Panc1 (cell line): ENCODE data around the gene BAD. TPM values are rescaled to one million over a fixed set of nuclear protein-coding genes. Genes with fewer than 3 reads are reported as not detected.

Experiments
- ATAC-seq: fragments of 200-7000 bp; cut with Tn5 transposase; 2 replicates; pipeline ENCODE4 v1.9.1; 2020; ENCODE audit warnings: mild to moderate bottlenecking, moderate library complexity
- BruUV-seq: library from RNA; stranded (reverse); fragments of 400-500 nt; replicated peaks from 2 replicates; lab custom pipeline; 2021; lab: Mats Ljungman, UMichigan
- CTCF ChIA-PET: fragments of 300-600 bp; sonication (Branson Sonifier 250); formaldehyde crosslinking; loops from one replicate; lab custom pipeline; 2022; ENCODE audit warnings: antibody characterized with exemption; lab: Charles Lee
- POLR2A ChIA-PET: fragments of 300-600 bp; sonication (Branson Sonifier 250); formaldehyde crosslinking; loops from one replicate; lab custom pipeline; 2022; ENCODE audit warnings: antibody characterized with exemption; lab: Charles Lee
- DNase-seq: peaks from one replicate; pipeline ENCODE4 v3.0.0-alpha.2; 2010; ENCODE audit warnings: low read depth, low spot score
- H3K27ac ChIP-seq: 2 replicates; pipeline ENCODE4 v1.5.1; 2011; ENCODE audit warnings: mild to moderate bottlenecking, low read length, inconsistent platforms
- H3K27me3 ChIP-seq: fragments of 200-500 bp; sonication (Bioruptor generic); 2 replicates; pipeline ENCODE4 v1.6.0; 2014; ENCODE audit warnings: low read length, inconsistent platforms; ENCODE audit not compliant: control insufficient read depth, insufficient read depth
- H3K36me3 ChIP-seq: fragments of 200-500 bp; sonication (Bioruptor generic); 2 replicates; pipeline ENCODE4 v1.5.1; 2014; ENCODE audit warnings: inconsistent platforms, mild to moderate bottlenecking, low read length, moderate library complexity; ENCODE audit not compliant: control insufficient read depth, insufficient read depth
- H3K4me1 ChIP-seq: 2 replicates; pipeline ENCODE4 v1.5.1; 2011; ENCODE audit warnings: inconsistent platforms, mild to moderate bottlenecking, low read length, moderate library complexity; ENCODE audit not compliant: control insufficient read depth, insufficient read depth
- H3K4me3 ChIP-seq, 2 experiments: 2 replicates each; pipeline ENCODE4 v1.5.1; 2011 to 2012; ENCODE audit warnings: low read depth in 2 of 2, low read length in 2 of 2, mild to moderate bottlenecking in 2 of 2, inconsistent platforms in 1 of 2, moderate library complexity in 1 of 2
- H3K9me3 ChIP-seq: fragments of 200-500 bp; sonication (Bioruptor generic); 2 replicates; pipeline ENCODE4 v1.5.1; 2014; ENCODE audit warnings: low read depth, mild to moderate bottlenecking, inconsistent platforms, low read length, moderate library complexity; ENCODE audit not compliant: control insufficient read depth, insufficient read depth
- POLR2AphosphoS5 ChIP-seq: IDR thresholded peaks from 2 replicates; pipeline ENCODE4 v1.6.1; 2012; ENCODE audit warnings: mild to moderate bottlenecking, low read depth, low read length, moderate library complexity
- SIN3A ChIP-seq: IDR thresholded peaks from 2 replicates; pipeline ENCODE4 v1.6.1; 2012; ENCODE audit warnings: low read depth, mild to moderate bottlenecking, low read length, moderate library complexity, borderline replicate concordance; ENCODE audit not compliant: insufficient read depth
- TCF7L2 ChIP-seq: IDR thresholded peaks from 2 replicates; pipeline ENCODE4 v1.6.1; 2011; ENCODE audit warnings: mild to moderate bottlenecking, low read depth, low read length, inconsistent platforms
- in situ Hi-C: cut with HindIII; loops from 2 replicates; pipeline ENCODE4 v1.10.0; 2016; ENCODE audit warnings: low sequenced_read_pairs, low pct_unique_long_range_greater_than_20kb
- intact Hi-C: fragments of 100-400 bp; cut with micrococcal nuclease; formaldehyde crosslinking; loops from one replicate; pipeline ENCODE4 v1.10.0; 2022; ENCODE audit not compliant: unreplicated experiment
- total RNA-seq: library from RNA; stranded (reverse); gene quantifications from one replicate; pipeline ENCODE4 v1.2.1, GENCODE V29; 2021; ENCODE audit not compliant: unreplicated experiment
- TF ChIP-seq, protein P1 (sequence below): fragments of 450-650 bp; IDR thresholded peaks from 2 replicates; pipeline ENCODE4 v1.5.1; 2017; ENCODE audit warnings: mild to moderate bottlenecking

BAD gene
- total RNA-seq, 1 experiment from 2014 or later: 77.7 TPM

DNA sequence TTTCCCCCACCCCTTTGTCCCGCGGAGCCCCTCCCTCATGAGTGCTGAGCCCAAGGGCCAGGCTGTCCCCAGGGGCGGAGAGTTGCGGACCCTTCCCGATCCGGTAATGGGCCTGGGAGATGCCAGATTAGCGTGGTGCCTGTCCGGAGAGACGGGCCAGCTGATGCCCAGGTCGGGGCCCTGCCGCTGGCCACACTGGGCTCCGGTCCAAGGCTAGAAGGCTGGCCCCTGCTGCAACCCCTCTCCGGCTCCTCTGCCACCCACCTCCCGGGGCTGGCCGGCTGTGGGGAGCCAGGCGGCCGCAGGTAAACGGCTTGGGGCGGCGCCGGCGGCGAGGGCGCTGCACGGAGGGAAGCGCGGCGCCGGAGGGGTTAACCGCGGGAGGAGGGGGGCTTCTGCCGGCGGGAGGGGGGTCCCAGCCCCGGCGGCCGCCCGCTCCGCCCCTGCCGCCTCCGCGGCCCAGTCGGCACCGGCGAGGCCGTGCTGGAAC lies 6.8 kb upstream of the BAD start, which contains the start of gene KCNK4:
Gene KCNK4, plus strand, starts transcription at position 41 of the 490 bp plus-strand sequence. CDS start 1,717 bp downstream, outside the sequence.
- Histone ChIP-seq H3K4me1 (peaks cover 17% of the 10 kb centered on the region), H3K36me3 (no peaks in the 10 kb centered on the region), H3K27me3 (no peaks in the 10 kb centered on the region; the same call in none of the 2 replicates), H3K9me3 (no peaks in the 10 kb centered on the region), H3K4me3 (peak within 1 kb of the TSS; percentile 35 to 37), H3K27ac (no peak within 1 kb of the TSS)
- TF ChIP-seq, protein P1, sequence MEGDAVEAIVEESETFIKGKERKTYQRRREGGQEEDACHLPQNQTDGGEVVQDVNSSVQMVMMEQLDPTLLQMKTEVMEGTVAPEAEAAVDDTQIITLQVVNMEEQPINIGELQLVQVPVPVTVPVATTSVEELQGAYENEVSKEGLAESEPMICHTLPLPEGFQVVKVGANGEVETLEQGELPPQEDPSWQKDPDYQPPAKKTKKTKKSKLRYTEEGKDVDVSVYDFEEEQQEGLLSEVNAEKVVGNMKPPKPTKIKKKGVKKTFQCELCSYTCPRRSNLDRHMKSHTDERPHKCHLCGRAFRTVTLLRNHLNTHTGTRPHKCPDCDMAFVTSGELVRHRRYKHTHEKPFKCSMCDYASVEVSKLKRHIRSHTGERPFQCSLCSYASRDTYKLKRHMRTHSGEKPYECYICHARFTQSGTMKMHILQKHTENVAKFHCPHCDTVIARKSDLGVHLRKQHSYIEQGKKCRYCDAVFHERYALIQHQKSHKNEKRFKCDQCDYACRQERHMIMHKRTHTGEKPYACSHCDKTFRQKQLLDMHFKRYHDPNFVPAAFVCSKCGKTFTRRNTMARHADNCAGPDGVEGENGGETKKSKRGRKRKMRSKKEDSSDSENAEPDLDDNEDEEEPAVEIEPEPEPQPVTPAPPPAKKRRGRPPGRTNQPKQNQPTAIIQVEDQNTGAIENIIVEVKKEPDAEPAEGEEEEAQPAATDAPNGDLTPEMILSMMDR: no peak
- ATAC-seq (peak; percentile 54), DNase-seq (no peak)
- BruUV-seq: no TSS peak
- ChIA-PET CTCF (interaction anchor here (1.4 kb wide), 1 partner anchor 10 kb away, joined by 12 read pairs; the partner anchor contains the start of gene CATSPERZ), POLR2A (no interaction called here)
- in situ Hi-C loops (no loop called here), intact Hi-C loops (no loop called here)

DNA sequence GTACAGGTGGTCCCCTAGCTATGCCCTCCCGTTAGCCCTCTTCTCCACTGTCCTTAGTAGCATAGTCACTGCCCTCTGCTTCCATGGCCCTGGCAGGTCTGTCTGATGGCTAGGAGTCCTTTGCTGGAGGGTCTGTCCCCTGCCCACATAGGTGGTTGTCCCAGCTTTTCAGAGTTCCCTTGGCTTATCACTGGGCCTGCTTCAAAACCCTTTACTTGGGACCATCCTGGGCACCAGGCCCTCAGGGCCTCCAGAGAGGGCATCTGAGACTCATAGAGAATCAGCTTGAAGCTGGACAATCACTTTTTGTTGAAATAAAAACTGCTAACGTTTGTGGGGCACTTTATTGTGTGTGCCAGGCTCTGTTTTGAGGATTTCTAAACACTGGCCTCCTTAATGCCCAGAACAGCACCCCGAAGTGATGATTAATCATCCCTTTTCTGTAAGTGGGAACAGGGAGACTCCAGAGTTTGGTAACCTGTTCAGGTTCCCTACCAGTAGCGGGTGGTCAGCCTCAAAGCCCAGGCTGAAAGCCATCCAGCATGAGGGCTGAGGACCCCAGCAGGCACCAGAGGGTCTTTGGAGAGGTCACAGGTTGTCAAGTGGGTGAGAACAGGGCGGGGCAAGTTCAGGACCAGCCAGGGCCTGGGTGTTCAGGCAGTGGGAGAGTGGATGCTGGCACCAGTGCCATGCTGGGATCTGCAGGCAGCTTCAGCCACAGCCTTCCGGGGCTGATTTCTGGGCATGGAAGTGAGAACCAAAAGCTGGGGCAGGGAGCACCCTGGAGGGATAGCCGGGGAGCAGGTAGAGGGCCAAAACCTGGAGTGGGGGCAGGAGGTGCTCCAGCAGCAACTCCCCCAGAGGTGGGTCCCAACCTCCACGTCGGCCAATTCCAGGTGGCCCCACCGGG lies 6.1 kb upstream of the BAD start:
- Histone ChIP-seq H3K9me3 (no peaks in the 10 kb centered on the region), H3K27me3 (no peaks in the 10 kb centered on the region; the same call in none of the 2 replicates), H3K4me3 (peak overlapping the region in 1 of 2 experiments; percentile 35; a peak in 3 of 4 replicates), H3K4me1 (peaks cover 20% of the 10 kb centered on the region), H3K36me3 (no peaks in the 10 kb centered on the region), H3K27ac (no peak overlapping the region)
- ATAC-seq: peak; percentile 30
- intact Hi-C loops (no loop called here), in situ Hi-C loops (no loop called here)
- TF ChIP-seq TCF7L2 (no peak), SIN3A (no peak), POLR2AphosphoS5 (0 out of 2 replicates have a peak, but pooled peaks have one; percentile 29)
- ChIA-PET CTCF (interaction anchor here (1.4 to 1.7 kb wide), 2 partner anchors 10 to 14 kb away, joined by 8 to 12 read pairs; partner anchors contain the start of gene CATSPERZ), POLR2A (interaction anchor here (0.6 kb wide), 1 partner anchor 38 kb away, joined by 4 read pairs; no protein-coding TSS in a partner anchor)
- BruUV-seq: no TSS peak
- no peak for DNase-seq

DNA sequence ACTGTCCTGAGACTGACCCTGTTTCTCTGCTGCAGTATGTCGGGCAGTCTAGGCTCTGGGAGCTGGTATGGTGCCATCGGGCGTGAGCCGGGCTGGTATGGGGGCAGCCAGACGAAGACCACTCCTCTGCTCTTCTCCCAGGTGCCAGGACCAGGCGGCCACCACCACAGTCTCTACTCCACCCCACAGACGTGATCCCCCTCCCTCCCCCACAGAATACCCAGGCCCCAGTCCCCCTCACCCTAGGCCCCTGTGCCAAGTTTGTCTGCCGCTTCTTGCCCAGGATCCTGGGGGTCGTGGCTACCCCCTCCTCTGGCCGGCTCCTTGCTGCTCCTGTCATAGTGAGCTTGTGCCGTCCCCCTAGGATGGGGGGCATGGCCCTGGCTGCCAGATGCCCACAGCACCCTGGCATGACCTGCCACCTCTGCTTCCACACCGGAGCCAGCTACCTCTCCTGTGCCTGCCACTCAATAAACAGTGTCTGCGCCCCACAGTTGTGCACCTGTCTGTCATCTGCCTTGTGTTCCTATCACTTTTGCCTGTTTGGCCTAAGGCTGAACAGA lies 4.6 kb upstream of the BAD start:
- in situ Hi-C loops: no loop called here
- BruUV-seq: no TSS peak
- intact Hi-C loops: no loop called here
- H3K36me3 ChIP-seq: no peaks in the 10 kb centered on the region; the same call in 1 of the 2 replicates
- H3K4me3 ChIP-seq: no peak overlapping the region
- H3K27ac ChIP-seq: no peak overlapping the region
- H3K27me3 ChIP-seq: no peaks in the 10 kb centered on the region; the same call in 1 of the 2 replicates
- no peak for DNase-seq
- ChIA-PET CTCF (interaction anchor here (1.0 to 1.7 kb wide), 3 partner anchors 12 to 83 kb away, joined by 5 to 8 read pairs (median 5); no protein-coding TSS in a partner anchor), POLR2A (no interaction called here)
- TF ChIP-seq, protein P1: no peak
- no peak for TF ChIP-seq TCF7L2
- peak; percentile 23; the same call in 1 of the 2 replicates for TF ChIP-seq POLR2AphosphoS5
- no peaks in the 10 kb centered on the region for H3K9me3 ChIP-seq
- H3K4me1 ChIP-seq: peaks cover 21% of the 10 kb centered on the region
- ATAC-seq: no peak
